ENCODE results near the gene CLSTN3.
"Not testable (repeated sequence)": the region's sequence is repeated elsewhere in the genome, so short reads cannot be mapped to it uniquely, and the experiment has no call there.

Gene CLSTN3

DNA sequence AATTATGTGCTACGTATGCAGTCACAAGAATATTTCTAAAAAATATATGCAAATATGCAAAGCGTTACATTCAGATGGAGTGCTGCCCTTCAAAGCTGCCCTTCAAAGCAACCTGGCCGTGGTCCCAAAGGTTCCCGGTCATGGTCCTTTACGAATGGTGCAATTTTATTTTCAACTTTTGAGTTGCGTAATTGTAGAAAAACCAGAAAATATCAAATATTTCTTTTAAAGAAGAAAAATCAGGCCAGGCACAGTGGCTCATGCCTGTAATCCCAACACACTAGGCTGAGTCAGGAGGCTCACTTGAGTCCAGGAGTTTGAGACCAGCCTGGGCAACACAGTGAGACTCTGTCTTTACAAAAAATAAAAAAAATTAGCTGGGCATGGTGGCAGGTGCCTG lies 21.4 kb downstream of the CLSTN3 start:
- no peak for DNase-seq (ENCODE audit: low spot score)

DNA sequence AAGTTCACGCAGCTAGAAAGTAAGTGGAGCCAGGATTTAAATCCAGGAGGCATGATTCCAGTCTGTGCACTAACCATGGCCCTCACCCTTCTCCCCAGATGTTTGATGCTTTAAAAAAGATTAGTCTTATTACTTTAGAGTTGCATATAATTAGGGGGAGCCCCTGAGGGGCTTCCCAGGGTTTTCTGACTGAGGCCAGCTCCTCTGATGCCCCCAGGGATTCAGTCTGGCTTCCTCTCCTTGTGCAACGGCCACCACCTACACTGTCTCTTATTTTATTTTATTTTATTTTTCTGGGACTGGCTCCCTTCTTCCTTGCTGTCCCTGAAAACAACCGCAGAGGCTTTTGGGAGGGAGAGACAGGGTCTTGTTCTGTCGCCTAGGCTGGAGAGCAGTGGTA lies 22.6 kb downstream of the CLSTN3 start:
- no peak for DNase-seq (ENCODE audit: low spot score)

- no peak for DNase-seq (ENCODE audit: low spot score)
Observed at GRCh38 chr12:7154042-7154441, 23.9 kb downstream of the CLSTN3 start.

DNA sequence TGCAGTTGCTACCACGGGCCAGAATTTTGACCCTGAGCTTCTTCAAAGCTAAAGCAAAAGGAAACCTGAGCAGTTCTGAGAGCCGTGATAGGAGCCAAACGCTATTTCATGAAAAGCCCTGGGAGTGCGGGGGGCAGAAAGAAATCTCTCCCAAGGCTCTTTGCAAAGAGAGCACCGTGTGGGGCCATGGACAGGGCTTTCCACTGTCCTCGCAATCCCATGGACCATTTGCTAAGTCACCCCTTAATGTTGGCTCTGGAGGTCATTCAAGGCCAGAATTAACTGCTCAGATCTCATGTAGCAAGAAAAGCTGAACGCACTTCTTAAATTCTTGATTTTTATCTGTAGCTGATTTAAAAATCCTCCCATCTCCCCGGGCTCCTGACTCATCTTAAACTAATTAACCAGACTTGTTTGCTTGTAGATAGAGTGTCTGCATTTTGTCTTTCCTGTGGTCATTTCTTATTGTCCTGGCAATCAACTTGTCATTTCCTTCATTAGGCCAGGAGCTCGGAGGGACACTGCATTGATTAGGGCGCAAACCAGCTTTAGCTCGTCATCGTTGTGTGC lies 24.8 kb downstream of the CLSTN3 start:
- no peak for DNase-seq (ENCODE audit: low spot score)

GRCh38 chr12:7155471-7156034 lies 25.4 kb downstream of the CLSTN3 start:
- DNase-seq (ENCODE audit: low spot score) = no peak

- DNase-seq (ENCODE audit: low spot score) = no peak
Observed at GRCh38 chr12:7156259-7157197, 26.4 kb downstream of the CLSTN3 start.

GRCh38 chr12:7157391-7157790 lies 27.2 kb downstream of the CLSTN3 start:
- no peak for DNase-seq (ENCODE audit: low spot score)

GRCh38 chr12:7158781-7159609 lies 28.8 kb downstream of the CLSTN3 start:
- no peak for DNase-seq (ENCODE audit: low spot score)

- DNase-seq (ENCODE audit: low spot score) = no peak
Observed at GRCh38 chr12:7160183-7160582, 30.0 kb downstream of the CLSTN3 start.

GRCh38 chr12:7161327-7161726 lies 31.2 kb downstream of the CLSTN3 start:
- DNase-seq (ENCODE audit: low spot score) = no peak

DNA sequence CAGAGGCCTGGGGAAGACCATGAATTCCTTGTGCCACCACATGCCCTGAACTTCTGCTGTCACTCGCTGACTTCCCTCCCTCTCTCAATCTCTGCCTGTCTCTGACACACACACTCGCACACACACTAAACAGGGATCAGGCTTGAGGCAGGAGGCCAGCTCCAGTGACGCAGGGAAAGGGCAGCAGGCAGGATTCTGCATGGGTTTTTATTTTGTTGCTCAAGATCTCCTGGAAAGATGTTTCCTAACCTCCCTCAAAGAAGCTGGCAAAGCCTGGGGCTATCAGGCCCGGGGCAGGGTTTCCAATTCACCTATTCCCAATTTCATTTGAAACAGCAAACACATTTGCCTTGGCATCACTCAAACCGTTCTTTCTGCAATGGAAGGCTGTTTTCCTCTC lies 31.6 kb downstream of the CLSTN3 start:
- no peak for DNase-seq (ENCODE audit: low spot score)

GRCh38 chr12:7162691-7163114 lies 32.5 kb downstream of the CLSTN3 start:
- no peak for DNase-seq (ENCODE audit: low spot score)

GRCh38 chr12:7169951-7170350 lies 39.8 kb downstream of the CLSTN3 start:
- no peak for DNase-seq (ENCODE audit: low spot score)

DNA sequence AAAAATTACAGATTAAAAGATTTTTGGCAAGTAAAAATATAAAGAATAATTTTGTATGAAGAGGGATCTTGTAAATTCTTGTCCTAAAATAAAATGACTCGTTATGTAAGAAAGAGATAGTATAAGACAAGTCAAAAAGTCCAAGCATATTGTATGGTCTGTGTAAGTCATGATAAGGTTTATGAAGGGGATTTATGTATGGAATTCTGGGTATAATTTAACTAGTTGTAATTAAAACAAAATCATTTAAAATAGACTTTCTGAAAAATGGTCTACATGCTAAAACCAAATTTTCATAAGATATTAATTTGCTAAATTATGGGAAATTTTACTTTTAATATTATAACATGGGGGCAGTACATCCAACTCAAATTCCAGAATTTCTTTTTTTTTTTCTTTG lies 41.7 kb downstream of the CLSTN3 start:
- no peak for DNase-seq (ENCODE audit: low spot score)

GRCh38 chr12:7175493-7175892 lies 45.3 kb downstream of the CLSTN3 start:
- no peak for DNase-seq (ENCODE audit: low spot score)

- DNase-seq (ENCODE audit: low spot score) = no peak
Observed at GRCh38 chr12:7176595-7176994, 46.4 kb downstream of the CLSTN3 start.

- DNase-seq (ENCODE audit: low spot score) = no peak
Observed at GRCh38 chr12:7178481-7178880, 48.3 kb downstream of the CLSTN3 start.

DNA sequence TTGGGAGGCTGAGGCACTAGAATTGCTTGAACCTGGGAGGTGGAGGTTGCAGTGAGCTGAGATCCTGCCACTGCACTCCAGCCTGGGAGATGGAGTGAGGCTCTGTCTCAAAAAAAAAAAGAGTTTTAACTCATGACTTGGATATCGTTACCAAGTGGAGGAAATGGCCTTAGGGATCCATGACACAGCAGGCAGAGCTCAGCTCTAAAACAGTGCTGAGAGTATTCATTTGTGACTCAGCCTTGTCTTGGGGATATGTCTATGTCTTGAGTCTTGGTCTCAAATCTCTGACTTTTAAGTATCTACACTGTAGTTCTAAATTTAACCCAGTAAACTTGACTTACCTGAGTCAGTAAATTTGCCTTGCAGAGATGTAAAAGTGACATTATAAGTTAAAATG lies 50.5 kb downstream of the CLSTN3 start:
- DNase-seq (ENCODE audit: low spot score) = no peak

- DNase-seq (ENCODE audit: low spot score) = not testable (repeated sequence)
Observed at GRCh38 chr12:7186058-7186457, 55.9 kb downstream of the CLSTN3 start.

- peak; percentile 99 for DNase-seq (ENCODE audit: low spot score)
Observed at GRCh38 chr12:7188562-7189397, 58.6 kb downstream of the CLSTN3 start.

All from kidney capillary endothelial cell (primary cell).